IPS DF 19.7 (cell line): ENCODE data around the gene MEGF8.

Source experiments
- DNase-seq: peaks from one replicate; pipeline ENCODE4 v3.0.0-alpha.2; 2013; ENCODE audit warnings: low read depth, low spot score

Gene MEGF8

GRCh38 chr19:42286349-42287016 lies 39.0 kb upstream of the MEGF8 start:
- DNase-seq, result no peak

DNA sequence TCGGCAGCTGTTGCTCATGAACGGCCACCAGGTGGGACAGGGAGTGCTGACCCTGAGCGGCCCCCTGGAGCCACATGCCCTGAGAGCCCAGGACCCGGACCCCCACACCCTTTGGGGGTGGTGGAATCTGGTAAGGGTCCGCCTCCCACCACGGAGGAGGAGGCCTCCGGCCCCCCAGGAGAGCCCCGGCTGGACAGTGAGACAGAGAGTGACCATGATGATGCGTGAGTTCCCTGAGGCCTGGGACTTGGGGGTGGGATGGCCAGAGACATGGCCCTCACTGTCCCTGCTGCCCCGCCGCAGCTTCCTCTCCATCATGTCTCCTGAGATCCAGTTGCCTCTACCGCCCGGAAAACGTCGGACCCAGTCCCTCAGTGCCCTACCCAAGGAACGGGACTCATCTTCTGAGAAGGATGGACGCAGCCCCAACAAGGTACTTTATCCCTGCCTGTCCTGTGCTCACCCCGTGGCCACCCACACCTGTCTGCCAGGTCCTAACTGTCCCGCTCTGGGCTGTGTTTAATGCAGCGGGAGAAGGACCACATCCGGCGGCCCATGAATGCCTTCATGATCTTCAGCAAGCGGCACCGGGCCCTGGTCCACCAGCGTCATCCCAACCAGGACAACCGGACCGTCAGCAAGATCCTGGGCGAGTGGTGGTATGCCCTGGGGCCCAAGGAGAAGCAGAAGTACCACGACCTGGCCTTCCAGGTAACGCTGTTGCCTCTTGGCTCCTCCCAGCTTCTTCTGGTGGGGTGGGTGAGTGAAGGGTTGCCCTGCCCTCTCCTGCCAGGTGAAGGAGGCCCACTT lies 38.2 kb upstream of the MEGF8 start:
- no peak for DNase-seq

DNA sequence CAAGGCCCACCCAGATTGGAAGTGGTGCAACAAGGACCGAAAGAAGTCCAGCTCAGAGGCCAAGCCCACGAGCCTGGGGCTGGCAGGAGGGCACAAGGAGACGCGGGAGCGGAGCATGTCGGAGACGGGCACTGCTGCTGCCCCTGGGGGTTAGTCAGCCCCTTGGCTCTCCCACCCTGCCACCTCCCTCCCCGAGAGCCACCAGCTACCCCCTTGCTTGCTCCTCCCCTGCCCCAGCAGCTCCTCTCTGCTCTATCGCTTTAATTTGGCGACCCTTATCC lies 37.7 kb upstream of the MEGF8 start:
- no peak for DNase-seq

- no peak for DNase-seq
These were observed 37.0 kb upstream of the MEGF8 start for GRCh38 chr19:42288387-42288786.

- no peak for DNase-seq
These were observed 36.4 kb upstream of the MEGF8 start for GRCh38 chr19:42288881-42289555.

DNA sequence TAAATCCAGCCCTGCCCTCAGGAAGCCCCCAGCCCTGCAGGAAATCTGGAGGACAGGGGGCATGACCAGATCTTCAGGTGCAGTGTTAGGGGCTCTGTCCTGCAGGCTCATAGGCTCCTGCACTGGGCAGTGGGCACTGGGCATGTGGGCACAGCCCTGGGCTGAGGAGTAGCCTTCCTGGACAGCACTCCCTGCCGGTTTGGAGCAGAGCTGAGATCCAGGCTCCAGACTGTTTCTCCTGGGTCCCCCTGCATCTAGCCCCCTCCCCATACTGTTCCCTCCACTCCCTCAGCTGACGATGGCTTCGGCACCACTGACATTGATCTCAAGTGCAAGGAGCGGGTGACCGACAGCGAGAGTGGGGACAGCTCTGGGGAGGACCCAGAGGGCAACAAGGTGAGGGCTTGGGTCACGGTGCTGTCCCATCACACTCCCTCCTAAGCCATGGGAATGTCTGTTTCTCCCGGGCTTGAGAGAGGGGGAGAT lies 35.8 kb upstream of the MEGF8 start:
- DNase-seq, result no peak

GRCh38 chr19:42290136-42290522 lies 35.3 kb upstream of the MEGF8 start:
- DNase-seq, result no peak

DNA sequence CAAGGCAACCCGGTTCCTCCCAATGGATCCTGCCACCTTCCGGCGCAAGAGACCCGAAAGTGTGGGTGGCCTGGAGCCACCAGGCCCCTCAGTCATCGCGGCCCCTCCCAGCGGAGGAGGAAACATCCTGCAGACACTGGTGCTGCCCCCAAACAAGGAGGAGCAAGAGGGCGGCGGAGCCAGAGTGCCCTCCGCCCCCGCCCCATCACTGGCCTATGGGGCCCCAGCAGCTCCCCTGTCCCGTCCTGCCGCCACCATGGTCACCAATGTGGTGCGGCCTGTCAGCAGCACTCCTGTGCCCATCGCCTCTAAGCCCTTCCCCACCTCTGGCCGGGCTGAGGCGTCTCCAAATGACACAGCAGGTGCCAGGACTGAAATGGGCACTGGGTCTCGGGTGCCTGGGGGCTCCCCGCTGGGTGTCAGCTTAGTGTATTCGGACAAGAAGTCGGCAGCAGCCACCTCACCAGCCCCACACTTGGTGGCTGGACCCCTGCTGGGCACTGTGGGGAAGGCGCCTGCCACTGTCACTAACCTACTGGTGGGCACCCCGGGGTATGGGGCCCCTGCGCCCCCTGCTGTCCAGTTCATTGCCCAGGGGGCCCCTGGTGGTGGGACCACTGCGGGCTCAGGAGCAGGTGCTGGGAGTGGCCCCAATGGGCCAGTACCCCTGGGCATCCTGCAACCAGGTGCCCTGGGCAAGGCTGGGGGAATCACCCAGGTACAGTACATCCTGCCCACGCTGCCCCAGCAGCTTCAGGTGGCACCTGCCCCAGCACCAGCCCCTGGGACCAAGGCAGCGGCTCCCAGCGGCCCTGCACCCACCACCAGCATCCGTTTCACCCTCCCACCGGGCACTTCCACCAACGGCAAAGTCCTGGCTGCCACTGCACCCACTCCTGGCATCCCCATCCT lies 34.7 kb upstream of the MEGF8 start:
- DNase-seq, result no peak

DNA sequence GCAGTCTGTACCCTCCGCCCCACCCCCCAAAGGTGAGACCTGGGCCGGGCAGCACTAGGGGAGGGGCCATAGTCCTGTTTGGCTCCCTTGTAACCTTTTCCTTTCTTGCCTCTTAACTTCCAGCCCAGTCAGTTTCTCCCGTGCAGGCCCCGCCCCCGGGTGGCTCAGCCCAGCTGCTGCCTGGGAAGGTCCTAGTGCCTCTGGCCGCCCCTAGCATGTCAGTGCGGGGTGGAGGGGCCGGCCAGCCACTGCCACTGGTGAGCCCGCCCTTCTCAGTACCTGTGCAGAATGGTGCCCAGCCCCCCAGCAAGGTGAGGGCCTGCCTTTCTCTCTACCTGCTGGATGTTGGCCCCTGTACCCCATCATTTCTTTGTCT lies 34.0 kb upstream of the MEGF8 start:
- no peak for DNase-seq

DNA sequence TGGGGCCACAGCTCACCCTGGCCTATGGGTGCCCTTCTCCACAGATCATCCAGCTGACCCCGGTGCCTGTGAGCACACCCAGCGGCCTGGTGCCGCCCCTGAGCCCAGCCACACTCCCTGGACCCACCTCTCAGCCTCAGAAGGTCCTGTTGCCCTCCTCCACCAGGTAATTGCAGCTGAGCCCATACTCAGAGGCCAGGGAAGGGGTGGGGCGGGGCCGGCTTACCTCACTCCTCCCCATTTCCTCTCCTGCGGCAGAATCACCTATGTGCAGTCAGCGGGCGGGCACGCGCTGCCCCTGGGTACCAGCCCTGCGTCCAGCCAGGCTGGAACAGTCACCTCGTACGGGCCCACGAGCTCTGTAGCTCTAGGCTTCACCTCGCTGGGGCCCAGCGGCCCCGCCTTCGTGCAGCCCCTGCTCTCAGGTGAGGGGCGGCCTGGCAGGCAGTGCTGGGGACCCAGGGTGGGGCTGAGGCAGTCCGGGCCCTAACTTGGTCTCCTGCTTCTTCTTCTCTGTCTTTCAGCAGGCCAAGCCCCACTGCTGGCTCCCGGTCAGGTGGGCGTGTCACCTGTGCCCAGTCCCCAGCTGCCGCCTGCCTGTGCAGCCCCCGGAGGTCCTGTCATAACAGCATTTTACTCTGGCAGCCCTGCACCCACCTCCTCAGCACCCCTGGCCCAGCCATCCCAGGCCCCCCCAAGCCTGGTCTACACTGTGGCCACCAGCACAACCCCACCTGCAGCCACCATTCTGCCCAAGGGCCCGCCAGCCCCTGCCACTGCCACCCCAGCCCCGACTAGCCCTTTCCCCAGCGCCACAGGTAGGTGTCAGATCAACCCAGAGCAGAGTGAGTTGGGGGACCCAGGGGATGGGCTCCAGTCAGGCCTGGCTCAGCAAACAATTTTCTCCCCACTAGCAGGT lies 33.1 kb upstream of the MEGF8 start:
- no peak for DNase-seq

GRCh38 chr19:42292963-42293362 lies 32.5 kb upstream of the MEGF8 start:
- no peak for DNase-seq

- no peak for DNase-seq
These were observed 31.9 kb upstream of the MEGF8 start for GRCh38 chr19:42293540-42293939.

DNA sequence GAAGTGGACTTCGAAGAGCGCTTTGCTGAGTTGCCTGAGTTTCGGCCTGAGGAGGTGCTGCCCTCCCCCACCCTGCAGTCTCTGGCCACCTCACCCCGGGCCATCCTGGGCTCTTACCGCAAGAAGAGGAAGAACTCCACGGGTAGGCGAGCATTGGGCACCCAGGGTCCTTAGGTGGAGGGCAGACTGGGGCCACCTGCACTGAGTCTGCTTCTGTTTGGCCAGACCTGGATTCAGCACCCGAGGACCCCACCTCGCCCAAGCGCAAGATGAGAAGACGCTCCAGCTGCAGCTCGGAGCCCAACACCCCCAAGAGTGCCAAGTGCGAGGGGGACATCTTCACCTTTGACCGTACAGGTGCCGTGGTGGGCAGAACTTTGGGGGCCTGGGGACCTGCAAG lies 31.5 kb upstream of the MEGF8 start:
- no peak for DNase-seq

DNA sequence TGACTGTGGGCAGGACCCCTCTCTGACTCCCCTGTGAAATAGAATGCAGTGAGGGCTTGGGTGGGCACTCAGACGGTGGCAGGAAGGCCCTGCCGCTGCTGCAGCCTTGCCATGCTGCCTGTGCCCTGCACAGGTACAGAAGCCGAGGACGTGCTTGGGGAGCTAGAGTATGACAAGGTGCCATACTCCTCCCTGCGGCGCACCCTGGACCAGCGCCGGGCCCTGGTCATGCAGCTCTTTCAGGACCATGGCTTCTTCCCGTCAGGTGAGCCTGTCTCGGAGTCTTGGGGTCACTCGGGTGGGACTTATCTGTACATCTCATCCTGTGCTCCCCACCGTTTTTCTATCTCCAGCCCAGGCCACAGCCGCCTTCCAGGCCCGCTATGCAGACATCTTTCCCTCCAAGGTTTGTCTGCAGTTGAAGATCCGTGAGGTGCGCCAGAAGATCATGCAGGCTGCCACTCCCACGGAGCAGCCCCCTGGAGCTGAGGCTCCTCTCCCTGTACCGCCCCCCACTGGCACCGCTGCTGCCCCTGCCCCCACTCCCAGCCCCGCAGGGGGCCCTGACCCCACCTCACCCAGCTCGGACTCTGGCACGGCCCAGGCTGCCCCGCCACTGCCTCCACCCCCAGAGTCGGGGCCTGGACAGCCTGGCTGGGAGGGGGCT lies 30.8 kb upstream of the MEGF8 start:
- no peak for DNase-seq

- DNase-seq, result no peak
These were observed 30.1 kb upstream of the MEGF8 start for GRCh38 chr19:42295342-42295741.

- DNase-seq, result no peak
These were observed 29.5 kb upstream of the MEGF8 start for GRCh38 chr19:42295831-42296525.

DNA sequence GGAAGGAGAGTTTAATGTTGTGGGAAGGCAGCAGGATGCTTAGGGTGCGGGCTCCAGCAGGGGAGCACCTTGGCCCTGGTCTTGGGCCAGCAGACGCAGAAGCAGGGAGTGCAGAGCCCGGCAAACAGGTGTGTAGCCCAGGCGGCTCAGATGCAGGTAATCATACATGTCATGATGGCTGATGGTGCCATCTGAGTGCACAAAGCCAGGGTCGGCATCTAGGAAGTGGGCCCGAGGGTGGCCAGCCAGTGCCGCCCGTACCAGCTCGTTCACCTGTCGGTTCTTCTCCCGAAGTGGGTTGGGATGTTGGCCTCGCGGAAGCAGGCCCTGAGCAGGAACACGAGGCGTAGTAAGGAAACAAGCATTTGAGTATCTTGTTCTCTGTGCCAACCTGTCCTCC lies 28.4 kb upstream of the MEGF8 start:
- no peak for DNase-seq

DNA sequence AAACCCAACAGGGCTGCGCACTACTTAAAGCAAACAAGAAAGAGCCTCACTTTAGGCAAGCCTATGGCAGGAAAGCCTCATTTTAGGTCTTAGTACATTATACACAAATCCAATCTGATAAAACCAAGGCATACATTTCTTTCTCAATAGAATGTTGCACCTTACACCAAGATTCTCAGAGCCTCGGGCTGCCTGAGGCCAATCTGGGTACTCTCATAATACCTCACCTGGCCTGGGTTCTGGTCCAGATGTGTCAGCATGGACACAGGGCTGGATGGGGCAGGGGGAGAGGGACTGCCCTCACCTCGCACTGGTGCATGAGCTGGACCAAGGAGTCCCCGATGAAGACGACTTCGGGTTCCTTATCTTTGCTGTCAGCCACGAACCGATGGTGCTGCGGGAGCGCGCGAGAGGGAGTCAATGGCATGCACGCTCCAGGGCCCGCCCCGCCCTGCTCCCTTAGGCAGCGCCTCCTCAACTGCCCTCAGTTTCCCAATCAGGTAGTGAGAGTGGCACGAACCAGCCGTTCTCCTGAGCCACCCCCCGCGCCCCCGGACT lies 23.7 kb upstream of the MEGF8 start, which contains the start of gene PRR19:
Gene PRR19, plus strand, starts transcription at position 487 of the 558 bp plus-strand sequence. CDS start 7,453 bp downstream, outside the sequence.
- no peak for DNase-seq

DNA sequence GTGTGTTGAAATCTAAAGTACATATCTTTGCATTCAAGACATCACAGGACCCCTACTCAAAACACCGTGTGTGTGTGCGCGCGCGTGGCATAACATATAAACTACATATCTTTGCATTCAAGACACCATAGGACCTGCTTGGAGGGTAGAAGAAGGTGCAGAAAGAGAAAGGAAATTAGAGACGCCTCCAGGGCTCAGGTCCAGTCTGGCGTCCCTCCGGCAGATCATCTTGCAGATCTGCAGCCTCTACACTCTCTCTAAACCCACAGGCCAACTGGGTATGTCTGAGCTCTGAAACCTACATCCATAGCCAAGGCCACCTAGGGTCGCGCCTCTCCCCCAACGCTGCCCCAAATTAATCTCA lies 22.4 kb upstream of the MEGF8 start:
- DNase-seq, result no peak
